ENCODE measurements around the gene ULK3.

Gene ULK3

DNA sequence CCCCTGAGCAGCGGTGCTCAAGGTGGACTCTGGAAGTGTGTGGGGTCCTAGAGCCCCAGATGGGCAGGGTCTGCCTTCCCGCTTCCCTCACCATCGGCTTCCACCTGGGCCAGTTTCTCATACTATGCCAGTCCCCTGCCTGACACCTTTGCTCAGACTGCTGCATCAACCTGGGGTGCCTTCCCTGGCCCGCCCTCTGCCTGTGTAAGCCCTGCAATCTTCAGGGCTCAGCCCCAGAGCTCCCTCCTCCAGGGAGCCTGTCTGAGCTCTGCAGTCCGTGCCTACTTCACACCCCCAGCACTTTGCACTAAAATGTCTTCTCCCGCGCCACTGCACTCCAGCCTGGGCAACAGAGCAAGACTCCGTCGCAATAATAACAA lies 48.0 kb downstream of the ULK3 start:
- TF ChIP-seq, protein P1, sequence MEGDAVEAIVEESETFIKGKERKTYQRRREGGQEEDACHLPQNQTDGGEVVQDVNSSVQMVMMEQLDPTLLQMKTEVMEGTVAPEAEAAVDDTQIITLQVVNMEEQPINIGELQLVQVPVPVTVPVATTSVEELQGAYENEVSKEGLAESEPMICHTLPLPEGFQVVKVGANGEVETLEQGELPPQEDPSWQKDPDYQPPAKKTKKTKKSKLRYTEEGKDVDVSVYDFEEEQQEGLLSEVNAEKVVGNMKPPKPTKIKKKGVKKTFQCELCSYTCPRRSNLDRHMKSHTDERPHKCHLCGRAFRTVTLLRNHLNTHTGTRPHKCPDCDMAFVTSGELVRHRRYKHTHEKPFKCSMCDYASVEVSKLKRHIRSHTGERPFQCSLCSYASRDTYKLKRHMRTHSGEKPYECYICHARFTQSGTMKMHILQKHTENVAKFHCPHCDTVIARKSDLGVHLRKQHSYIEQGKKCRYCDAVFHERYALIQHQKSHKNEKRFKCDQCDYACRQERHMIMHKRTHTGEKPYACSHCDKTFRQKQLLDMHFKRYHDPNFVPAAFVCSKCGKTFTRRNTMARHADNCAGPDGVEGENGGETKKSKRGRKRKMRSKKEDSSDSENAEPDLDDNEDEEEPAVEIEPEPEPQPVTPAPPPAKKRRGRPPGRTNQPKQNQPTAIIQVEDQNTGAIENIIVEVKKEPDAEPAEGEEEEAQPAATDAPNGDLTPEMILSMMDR (IDR thresholded peaks at IDR 0.05; ENCODE audit: insufficient read depth, low read depth, low read length, missing control alignments) = no peak
- DNase-seq (ENCODE audit: low read depth) = no peak
- H3K4me3 ChIP-seq (ENCODE audit: low read depth, low read length) = no peak overlapping the region

DNA sequence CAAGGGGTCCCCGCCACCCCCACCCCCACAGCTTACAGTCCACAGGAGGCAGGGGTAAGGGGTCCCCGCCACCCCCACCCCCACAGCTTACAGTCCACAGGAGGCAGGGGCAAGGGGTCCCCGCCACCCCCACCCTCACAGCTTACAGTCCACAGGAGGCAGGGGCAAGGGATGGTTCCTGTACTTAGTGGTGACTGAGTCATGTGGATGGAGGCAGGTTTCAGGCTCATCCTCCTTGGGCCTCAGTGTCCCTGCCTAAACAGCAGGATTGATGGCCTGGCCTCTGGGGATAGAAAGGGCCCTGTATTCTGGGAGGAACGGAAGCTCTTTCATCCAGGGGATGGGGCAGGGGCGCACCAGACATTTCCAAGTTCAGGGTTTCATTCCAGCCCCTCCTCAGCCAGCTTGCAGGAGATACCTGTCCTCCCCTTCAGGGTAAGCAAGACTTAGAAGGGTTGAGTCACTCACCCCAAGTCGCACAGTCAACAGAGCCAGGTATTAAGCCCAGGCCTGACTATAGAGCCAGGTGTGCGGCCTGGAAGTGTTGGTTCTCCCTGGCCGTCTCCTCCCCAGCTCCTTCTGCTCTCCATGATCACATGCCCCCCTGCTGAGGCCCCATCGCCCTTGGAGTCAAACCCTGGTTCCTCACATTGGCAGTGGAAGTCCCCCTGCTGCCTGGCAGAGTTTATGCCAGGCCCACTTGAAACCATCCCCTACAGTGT lies 48.5 kb downstream of the ULK3 start:
- DNase-seq (ENCODE audit: low read depth) = no peak
- TF ChIP-seq, protein P1 (IDR thresholded peaks at IDR 0.05; ENCODE audit: insufficient read depth, low read depth, low read length, missing control alignments) = no peak
- no peak overlapping the region for H3K4me3 ChIP-seq (ENCODE audit: low read depth, low read length)

- DNase-seq (ENCODE audit: low read depth) = peak; percentile 73
- TF ChIP-seq, protein P1 (IDR thresholded peaks at IDR 0.05; ENCODE audit: insufficient read depth, low read depth, low read length, missing control alignments) = peak; percentile 60
- H3K4me3 ChIP-seq (ENCODE audit: low read depth, low read length) = no peak overlapping the region; the same call in 1 of the 2 replicates
Measured at GRCh38 chr15:74793135-74794028, 49.6 kb downstream of the ULK3 start.

DNA sequence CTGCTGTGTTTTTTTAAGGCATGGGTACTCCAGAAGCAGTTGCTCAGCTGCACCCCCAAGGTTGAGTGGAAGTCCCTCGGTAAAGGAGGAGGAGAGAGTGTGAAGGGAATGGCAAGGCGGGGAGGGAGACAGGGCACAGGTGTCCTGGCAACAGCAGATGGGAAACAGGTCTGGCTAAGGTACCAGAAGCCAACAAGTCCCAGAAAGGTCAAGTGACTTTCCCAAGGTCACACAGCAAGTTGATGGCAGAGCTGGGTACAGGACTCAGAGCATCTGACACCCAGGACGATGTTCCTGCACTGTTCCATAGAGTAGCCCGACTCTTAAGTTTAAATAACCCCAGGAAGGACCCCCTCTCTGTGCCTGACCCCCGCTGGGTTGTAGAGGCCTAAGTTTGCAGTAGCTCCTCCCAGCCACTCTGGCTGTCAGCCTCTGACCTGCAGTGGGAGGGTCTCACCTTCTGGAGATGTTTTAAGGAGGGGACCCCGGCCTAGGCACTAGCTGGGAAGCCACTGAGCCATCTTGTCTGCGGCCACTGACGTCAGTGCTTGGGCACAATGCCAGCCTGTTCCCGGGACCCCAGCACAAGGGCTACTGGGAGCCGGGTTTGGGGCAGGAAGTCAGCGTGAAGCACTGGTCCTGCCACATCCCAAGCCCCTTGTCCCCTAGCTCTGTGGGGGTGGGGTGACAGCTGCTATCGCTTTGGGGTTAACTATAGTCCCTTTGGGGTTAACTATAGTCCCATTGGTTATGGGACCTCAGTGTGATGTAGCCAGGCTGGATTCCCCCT lies 50.5 kb downstream of the ULK3 start:
- DNase-seq (ENCODE audit: low read depth) = no peak
- TF ChIP-seq, protein P1 (IDR thresholded peaks at IDR 0.05; ENCODE audit: insufficient read depth, low read depth, low read length, missing control alignments) = no peak
- peak overlapping the region; percentile 98 for H3K4me3 ChIP-seq (ENCODE audit: low read depth, low read length)

- H3K4me3 ChIP-seq (ENCODE audit: low read depth, low read length) = peak overlapping the region; percentile 98
- TF ChIP-seq, protein P1 (IDR thresholded peaks at IDR 0.05; ENCODE audit: insufficient read depth, low read depth, low read length, missing control alignments) = no peak
- DNase-seq (ENCODE audit: low read depth) = peak; percentile 44
Measured at GRCh38 chr15:74791667-74792066, 51.3 kb downstream of the ULK3 start.

DNA sequence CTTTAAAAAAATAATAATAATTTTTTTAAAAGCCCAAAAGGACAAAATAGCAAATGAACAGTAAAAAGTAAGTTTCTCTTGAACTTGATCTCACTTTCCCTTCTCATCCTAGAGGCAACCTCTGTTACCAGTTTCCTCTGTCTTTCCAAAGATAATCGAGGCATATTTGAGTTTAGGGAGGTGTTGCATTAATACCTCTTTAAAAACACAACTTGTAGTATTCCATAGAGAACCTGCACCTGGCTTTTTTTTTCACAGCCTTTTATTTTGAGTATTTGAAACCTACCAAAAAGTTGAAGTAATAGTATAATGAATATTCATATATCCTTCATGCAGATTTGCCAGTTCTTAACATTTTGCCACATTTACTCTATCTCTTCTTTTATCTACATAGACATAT lies 51.9 kb downstream of the ULK3 start:
- H3K4me3 ChIP-seq (ENCODE audit: low read depth, low read length) = peak overlapping the region; percentile 98
- TF ChIP-seq, protein P1 (IDR thresholded peaks at IDR 0.05; ENCODE audit: insufficient read depth, low read depth, low read length, missing control alignments) = no peak
- no peak for DNase-seq (ENCODE audit: low read depth)
